ENCODE data around the gene TTC13. TPM values are rescaled to one million over a fixed set of nuclear protein-coding genes. Genes with fewer than 3 reads are reported as not detected.

Gene TTC13
- total RNA-seq (2021; ENCODE audit: unreplicated experiment) (12.3 TPM), Bru-seq, nascent RNA (percentile 63 among the genes with signal in this experiment), BruChase-seq, experiment 1, labeled RNA remaining after a 6-hour chase (percentile 61 among the genes with signal in this experiment), BruChase-seq, experiment 2, labeled RNA remaining after a 2-hour chase (percentile 69 among the genes with signal in this experiment)
- polyA plus RNA-seq (2012): 3.9 and 5.2 TPM in 2 replicates
- long read RNA-seq, transcript TTC13-201 (23 exons, 3,253 nt): major isoform, 7 of 25 reads
- long read RNA-seq, partial matches to known transcripts: 1 of 25 reads
- long read RNA-seq, other reads (novel, unspliced or antisense): 17 of 25 reads

- RAD21 ChIA-PET (ENCODE audit: low non-redundant PET in 1 of 2, low total read pairs in 2 of 2, uncharacterized antibody in 2 of 2, unreplicated experiment in 2 of 2): no interaction called here
- TF ChIP-seq JUND (IDR thresholded peaks at IDR 0.05) (no peak), ZFX (IDR thresholded peaks at IDR 0.05) (peak; percentile 70; the same call in 1 of the 2 replicates), ZNF274 (IDR thresholded peaks at IDR 0.05; ENCODE audit: low read depth, low read length) (no peak), REST (IDR thresholded peaks at IDR 0.05; ENCODE audit: low read depth) (no peak), CEBPB (IDR thresholded peaks at IDR 0.05; ENCODE audit: low read depth) (no peak), RAD21 (IDR thresholded peaks at IDR 0.05; ENCODE audit: low read depth) (peak; percentile 80), MAX (IDR thresholded peaks at IDR 0.05) (peak; percentile 83; the same call in 1 of the 2 replicates), ZBTB33 (IDR thresholded peaks at IDR 0.05; ENCODE audit: extremely low read depth, insufficient replicate concordance, low read length) (no peak), EGR1 (IDR thresholded peaks at IDR 0.05; ENCODE audit: low read depth) (peak; percentile 52), TCF7L2 (IDR thresholded peaks at IDR 0.05; ENCODE audit: borderline replicate concordance, extremely low read depth, insufficient read depth, insufficient read length) (peak; percentile 9), FOSL1 (IDR thresholded peaks at IDR 0.05; ENCODE audit: low read depth) (no peak), EZH2 (IDR thresholded peaks at IDR 0.05) (no peak), EZH2phosphoT487 (IDR thresholded peaks at IDR 0.05; ENCODE audit: borderline replicate concordance) (no peak), ATF3 (IDR thresholded peaks at IDR 0.05) (no peak), CTCF (IDR thresholded peaks at IDR 0.05 in 2 of 3, conservative IDR thresholded peaks at IDR 0.05 in 1 of 3; ENCODE audit: borderline replicate concordance in 1 of 3, insufficient read depth in 1 of 3, low read depth in 2 of 3, low read length in 2 of 3) (peak; percentile 55 to 65 (median 63); a peak in 5 of 6 replicates)
Observed at GRCh38 chr1:230978491-230979388, at the start of gene TTC13, which contains the start of gene ARV1. Gene TTC13 (minus strand): TSS chr1:230978861. CDS start chr1:230978830, 31 bp downstream. Gene ARV1 (plus strand): TSS chr1:230979094. CDS start chr1:230979106, 12 bp downstream.

More at GRCh38 chr1:230978491-230979388, at the start of gene TTC13, which contains the start of gene ARV1:
- Histone ChIP-seq H3K27ac (ENCODE audit: low read depth, low read length) (peak within 1 kb of the TSS; percentile 61), H3K4me1 (ENCODE audit: control insufficient read depth in 1 of 2, insufficient read depth in 2 of 2, low read length in 2 of 2) (peaks cover 7 to 13% of the 10 kb centered on the region in 2 experiments; a peak in 2 of 4 replicates), H2AFZ (ENCODE audit: low read depth, low read length, poor library complexity, severe bottlenecking) (no peak within 1 kb of the TSS), H3K79me2 (ENCODE audit: insufficient read depth, low read length) (peaks cover 35% of the 10 kb centered on the region), H3K9me2 (ENCODE audit: insufficient read depth) (no peaks in the 10 kb centered on the region), H3K36me3 (ENCODE audit: control insufficient read depth in 1 of 2, insufficient read depth in 2 of 2, low read length in 2 of 2) (0 out of 4 replicates have a peak, but pooled peaks cover 0 to 2% of the 10 kb centered on the region in 2 experiments), H4K20me1 (ENCODE audit: insufficient read depth) (no peaks in the 10 kb centered on the region), H3K4me3 (replicated peaks in 1 of 2; ENCODE audit: low read depth in 1 of 2, low read length in 2 of 2) (peak within 1 kb of the TSS; percentile 87 to 88), H3K9me3 (ENCODE audit: control insufficient read depth in 1 of 2, insufficient read depth in 1 of 2, low read depth in 1 of 2, low read length in 2 of 2) (no peaks in the 10 kb centered on the region), H3K9ac (ENCODE audit: low read length) (peak within 1 kb of the TSS; percentile 68), H3K27me3 (ENCODE audit: insufficient read depth, low read length) (no peaks in the 10 kb centered on the region), H3K4me2 (ENCODE audit: low read length) (peak within 1 kb of the TSS; percentile 83)
- ChIA-PET POLR2A (interaction anchor here (0.6 kb wide), 1 partner anchor 513 kb away, joined by 3 read pairs; no protein-coding TSS in a partner anchor), CTCF (interaction anchor here (2.1 kb wide), 1 partner anchor 181 kb away, joined by 7 read pairs; no protein-coding TSS in a partner anchor)
- DNase-seq (ENCODE audit: low read depth, low spot score) (peak; percentile 97), ATAC-seq (peak; percentile 98)
- intact Hi-C loops (cut with micrococcal nuclease): loop anchor here (1.0 to 5.0 kb wide), 5 partner anchors 180 to 549 kb away; partner anchors contain the start of genes COG2 and TSNAX
- no TSS peak for BruUV-seq (replicated peaks)
